ENCODE results near the gene HTR6.
A peak's percentile ranks its signal among the peaks of the same experiment; 100 is the strongest.

Gene HTR6

DNA sequence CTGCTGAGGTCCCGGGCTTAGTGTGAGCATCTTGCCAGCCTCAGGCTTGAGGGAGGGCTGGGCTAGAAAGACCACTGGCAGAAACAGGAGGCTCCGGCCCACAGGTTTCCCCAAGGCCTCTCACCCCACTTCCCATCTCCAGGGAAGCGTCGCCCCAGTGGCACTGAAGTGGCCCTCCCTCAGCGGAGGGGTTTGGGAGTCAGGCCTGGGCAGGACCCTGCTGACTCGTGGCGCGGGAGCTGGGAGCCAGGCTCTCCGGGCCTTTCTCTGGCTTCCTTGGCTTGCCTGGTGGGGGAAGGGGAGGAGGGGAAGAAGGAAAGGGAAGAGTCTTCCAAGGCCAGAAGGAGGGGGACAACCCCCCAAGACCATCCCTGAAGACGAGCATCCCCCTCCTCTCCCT is 7.2 kb upstream of the HTR6 start:
- no peak for DNase-seq

DNA sequence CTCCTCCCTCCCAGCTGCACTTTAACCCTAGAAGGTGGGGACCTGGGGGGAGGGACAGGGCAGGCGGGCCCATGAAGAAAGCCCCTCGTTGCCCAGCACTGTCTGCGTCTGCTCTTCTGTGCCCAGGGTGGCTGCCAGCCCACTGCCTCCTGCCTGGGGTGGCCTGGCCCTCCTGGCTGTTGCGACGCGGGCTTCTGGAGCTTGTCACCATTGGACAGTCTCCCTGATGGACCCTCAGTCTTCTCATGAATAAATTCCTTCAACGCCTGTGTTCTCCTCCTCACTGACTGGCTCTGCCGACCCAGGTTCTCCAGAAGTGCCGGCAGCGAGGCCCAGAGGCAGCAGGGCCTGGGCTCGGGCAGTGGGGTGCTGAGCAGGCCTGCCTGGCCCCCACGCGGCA is 6.5 kb upstream of the HTR6 start:
- DNase-seq: no peak

DNA sequence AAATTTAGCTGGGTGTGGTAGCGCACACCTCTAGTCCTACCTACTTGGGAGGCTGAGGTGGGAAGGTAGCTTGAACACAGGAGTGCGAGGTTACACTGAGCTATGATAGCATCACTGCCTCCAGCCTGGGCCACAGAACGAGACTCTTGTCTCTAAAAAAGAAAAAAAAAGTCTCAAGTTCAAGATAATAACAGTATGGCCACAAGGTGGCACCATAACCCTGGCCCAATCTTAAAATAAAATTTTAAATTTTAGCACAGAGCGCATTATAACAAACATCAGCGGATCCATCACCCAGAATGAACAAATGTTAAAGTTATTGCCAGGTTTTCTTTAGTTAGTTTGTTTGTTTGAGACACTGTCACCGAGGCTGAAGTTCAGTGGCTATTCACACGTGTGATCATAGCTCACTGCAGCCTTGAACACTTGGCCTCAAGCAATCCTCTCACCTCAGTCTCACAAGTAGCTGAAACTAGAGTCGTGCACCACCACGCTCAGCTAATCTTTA is 2.9 kb upstream of the HTR6 start:
- peak; percentile 69 for DNase-seq

DNA sequence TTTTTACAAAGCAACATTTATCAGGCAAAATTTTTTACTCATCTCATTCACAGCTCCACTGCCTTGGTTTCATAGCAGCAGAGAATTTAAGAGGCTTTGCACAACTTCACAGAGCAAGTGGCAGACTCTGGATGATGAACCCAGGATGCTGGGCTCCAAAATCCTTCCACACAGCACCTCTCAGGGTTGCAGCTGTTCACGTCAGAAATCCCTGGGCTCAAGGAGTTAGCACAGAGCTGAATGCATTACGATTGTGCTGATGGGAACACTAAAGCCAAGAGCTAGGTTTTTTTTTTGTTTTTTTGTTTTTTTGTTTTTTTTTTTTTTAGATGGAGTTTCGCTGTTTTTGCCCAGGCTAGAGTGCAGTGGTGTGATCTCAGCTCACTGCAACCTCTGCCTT is 2.4 kb upstream of the HTR6 start:
- DNase-seq: no peak

DNA sequence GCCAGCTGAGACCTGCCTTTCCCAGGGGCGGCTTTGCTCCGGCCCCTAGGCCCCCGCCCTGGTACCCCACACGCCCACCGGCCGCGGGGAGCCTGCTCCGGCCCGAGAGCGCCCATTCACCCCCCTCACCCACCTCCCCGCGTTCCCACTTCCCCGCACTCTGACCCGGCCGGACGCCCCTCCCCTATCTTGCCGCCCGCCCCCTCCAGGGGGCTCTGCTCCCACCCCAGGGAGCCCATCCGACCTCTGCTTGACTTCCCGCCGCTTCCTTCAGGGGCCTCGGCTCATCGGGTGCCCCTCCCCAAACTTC is 466 bp downstream of the HTR6 start:
- no peak for DNase-seq

DNA sequence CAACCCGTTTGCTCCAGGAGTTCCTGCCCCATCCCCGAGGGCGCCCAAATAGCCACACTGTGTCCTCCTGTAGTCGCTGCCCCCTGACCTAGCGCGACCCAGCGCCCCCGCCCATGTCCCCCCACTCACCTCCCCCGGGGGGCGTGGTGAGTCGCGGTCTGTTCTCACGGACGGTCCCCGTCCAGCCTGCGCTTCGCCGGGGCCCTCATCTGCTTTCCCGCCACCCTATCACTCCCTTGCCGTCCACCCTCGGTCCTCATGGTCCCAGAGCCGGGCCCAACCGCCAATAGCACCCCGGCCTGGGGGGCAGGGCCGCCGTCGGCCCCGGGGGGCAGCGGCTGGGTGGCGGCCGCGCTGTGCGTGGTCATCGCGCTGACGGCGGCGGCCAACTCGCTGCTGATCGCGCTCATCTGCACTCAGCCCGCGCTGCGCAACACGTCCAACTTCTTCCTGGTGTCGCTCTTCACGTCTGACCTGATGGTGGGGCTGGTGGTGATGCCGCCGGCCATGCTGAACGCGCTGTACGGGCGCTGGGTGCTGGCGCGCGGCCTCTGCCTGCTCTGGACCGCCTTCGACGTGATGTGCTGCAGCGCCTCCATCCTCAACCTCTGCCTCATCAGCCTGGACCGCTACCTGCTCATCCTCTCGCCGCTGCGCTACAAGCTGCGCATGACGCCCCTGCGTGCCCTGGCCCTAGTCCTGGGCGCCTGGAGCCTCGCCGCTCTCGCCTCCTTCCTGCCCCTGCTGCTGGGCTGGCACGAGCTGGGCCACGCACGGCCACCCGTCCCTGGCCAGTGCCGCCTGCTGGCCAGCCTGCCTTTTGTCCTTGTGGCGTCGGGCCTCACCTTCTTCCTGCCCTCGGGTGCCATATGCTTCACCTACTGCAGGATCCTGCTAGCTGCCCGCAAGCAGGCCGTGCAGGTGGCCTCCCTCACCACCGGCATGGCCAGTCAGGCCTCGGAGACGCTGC is 1.1 kb downstream of the HTR6 start:
- peak; percentile 24 for DNase-seq

DNA sequence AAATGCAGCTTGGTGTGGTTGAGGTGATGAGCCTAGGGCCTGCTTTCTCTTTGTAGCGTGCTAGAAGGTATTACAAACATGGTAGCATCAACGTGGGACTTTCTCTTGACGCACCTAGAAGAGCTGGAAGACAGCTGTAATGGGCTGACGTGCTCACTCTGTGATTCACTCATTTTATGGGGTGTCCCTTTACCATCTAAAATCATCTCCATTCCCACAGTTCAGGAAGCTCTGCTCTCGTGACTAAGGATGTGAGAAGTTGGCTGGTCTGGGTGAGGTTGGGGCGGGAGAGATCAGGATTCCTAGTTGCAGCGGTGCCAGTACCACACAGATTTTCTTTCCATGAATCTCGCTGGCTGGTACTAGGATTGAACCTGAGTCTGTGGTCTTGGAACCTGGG is 4.2 kb downstream of the HTR6 start:
- no peak for DNase-seq

DNA sequence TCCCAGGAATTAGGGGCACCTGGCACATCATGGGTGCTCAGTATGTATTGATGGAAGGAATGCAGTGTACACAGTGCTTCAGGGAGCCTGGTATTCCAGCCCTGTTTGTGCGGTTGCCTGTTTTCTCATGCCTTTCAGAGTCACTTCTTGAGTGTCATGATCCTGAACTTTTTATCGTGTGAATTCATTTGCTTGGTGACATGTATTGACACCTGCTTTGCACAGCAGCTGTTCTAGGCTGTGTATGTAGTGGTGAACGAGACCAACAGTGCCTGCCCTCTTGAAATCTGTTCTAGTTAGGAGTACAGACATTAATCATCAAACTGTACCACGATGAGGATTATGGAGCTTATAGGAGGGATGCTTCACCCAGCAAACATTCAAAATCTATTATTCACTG is 6.1 kb downstream of the HTR6 start:
- DNase-seq: no peak

DNA sequence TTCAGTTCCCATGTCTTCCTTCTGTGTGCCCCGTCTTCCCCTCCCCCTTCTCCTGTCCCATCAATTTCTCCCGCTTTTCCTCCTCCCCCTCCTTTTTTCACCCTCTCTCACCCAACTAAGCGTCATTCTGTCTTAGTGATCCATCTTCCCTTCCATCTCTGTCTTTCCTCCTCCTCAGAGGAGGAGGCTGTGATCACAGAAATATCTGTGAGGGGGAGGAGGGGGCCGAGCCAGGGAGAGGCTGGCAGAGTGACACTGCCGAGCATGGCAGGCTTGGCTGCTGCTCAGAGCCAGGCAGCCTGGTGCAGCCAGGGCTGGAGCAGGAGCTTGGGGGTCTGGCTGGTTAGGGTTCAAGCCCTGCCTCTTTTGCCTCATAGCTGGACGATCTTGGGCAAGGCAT is 7.6 kb downstream of the HTR6 start:
- no peak for DNase-seq

DNA sequence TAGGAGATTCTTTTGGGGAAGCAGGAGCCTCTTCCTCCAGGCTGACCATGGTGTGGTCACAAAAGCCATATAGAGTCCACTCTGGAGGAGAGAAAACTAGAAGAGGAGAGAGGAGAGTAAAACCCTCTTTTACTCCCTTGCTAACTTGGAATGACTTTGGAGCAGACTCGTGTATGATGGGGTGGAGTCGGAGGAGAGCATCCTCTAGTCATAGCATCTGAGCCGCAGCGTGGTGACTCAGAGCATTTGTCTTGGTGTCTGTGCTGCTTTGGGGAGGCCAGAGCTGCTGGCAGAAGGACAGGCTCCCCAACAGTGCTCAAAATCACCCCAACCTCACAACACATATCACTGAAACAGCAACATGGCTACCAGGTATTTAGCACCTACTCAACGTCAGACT is 11.1 kb downstream of the HTR6 start:
- no peak for DNase-seq

DNA sequence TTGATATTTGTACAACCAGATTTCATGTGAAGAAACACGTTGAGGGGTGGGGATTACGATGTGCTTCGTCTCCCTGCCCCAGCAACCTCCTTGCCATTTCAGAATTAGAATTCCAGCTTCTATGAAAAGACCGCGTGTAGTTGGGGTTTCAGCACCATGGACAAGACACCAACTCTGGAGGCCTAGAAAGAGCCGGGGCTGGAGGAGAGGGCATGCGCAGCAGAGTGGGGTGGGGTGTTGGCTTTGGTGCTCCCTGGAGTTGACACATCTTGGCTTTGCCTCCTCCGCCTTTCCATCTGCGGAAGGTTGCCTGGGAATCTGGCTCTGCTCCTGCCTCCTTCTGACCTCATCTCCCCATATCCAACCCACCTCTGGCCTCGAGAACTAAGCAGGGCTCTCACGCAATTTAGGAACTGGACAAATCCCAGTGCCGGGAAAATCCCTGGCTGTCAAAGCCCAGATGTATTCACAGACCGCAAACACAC is 11.8 kb downstream of the HTR6 start:
- DNase-seq: no peak

DNA sequence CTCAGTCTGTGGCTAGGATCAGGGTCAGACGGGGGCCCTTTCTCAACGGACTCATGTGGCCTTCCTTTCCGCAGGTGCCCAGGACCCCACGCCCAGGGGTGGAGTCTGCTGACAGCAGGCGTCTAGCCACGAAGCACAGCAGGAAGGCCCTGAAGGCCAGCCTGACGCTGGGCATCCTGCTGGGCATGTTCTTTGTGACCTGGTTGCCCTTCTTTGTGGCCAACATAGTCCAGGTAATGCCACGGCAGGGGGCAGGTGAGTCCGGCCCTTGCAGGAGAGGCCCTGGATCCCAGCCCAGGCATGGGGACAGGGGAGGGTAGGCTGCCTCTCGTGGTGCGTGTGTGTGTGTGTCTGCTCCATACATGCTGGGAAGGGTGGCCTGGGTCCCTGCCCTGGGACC is 13.8 kb downstream of the HTR6 start:
- no peak for DNase-seq

DNA sequence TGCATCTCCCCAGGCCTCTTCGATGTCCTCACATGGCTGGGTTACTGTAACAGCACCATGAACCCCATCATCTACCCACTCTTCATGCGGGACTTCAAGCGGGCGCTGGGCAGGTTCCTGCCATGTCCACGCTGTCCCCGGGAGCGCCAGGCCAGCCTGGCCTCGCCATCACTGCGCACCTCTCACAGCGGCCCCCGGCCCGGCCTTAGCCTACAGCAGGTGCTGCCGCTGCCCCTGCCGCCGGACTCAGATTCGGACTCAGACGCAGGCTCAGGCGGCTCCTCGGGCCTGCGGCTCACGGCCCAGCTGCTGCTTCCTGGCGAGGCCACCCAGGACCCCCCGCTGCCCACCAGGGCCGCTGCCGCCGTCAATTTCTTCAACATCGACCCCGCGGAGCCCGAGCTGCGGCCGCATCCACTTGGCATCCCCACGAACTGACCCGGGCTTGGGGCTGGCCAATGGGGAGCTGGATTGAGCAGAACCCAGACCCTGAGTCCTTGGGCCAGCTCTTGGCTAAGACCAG is 14.3 kb downstream of the HTR6 start:
- no peak for DNase-seq

DNA sequence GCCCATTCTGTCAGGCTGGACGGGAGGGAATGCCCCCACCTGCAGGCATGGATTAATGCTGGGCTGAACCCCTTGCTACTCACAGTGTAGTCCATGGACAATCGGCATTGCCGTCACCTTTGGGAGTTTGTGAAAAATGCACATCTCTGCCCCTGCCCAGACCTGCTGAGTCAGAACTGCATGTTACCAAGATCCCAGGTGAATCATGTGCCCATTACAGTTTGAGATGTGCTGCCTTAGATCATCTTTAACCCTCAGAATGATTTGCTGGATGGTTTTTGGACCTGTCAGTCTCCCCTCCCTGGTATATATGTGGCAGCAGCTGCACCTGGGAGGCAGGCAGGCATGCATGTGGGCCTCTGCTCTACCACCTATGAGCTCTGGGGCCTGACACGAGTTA is 15.0 kb downstream of the HTR6 start:
- DNase-seq: no peak

DNA sequence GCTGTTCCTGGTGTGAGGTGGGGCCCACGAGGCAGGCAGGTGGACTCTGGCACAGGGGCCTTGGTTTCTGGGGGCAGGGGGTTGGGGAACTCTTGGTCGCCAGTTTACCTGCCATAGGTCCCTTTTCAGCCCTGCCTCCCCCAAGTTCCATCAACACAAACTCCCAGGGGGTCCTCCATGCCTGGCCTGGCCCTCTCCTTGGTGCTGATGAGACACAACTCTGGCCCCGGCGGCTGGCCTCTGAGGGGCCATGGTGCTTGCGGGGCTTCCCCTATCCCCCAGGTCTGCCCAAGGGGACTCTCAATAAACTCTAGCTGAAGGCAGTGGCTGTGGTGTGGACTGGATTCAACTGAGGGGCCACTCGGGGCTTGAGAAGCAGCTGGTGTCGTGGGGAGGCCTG is 16.0 kb downstream of the HTR6 start:
- DNase-seq: no peak

DNA sequence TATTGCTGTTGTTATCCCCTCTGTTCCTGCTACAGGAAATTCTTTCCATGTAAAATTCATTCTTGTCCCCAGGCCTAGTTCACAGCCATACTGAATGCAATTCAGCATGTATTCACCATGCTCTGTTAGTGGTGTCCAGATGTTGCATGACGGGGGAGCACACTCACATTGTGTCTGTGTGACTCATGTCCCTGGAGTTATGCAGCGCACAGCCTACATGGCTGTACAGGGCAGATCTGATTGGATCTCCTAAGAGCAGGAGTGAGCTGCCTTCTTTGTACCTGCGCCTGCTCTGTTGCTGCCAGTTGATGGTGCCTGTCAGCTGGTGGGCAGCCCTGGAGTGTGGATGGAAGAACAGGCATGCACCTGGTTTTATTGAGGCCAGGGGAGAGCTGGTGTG is 17.6 kb downstream of the HTR6 start:
- no peak for DNase-seq

DNA sequence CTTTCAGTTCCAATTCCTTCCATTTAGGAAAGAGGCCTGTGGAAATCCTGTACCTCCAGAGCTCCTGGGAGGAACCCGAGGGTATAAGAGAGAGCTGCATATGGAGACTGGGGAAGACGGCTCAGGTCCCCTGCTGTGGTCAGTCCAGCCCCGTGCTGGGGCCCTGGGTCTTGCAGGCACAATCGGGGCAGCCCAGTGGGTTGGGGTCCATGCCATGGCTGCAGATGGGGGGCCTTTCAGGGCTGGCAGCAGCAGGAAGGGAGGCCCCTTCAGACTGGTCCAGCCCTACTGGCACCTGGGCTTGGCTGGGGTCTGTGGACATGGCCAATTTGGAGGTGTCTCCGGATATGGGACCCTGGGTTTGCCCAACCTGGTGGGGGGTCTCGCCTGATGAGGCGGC is 18.2 kb downstream of the HTR6 start:
- DNase-seq: no peak

DNA sequence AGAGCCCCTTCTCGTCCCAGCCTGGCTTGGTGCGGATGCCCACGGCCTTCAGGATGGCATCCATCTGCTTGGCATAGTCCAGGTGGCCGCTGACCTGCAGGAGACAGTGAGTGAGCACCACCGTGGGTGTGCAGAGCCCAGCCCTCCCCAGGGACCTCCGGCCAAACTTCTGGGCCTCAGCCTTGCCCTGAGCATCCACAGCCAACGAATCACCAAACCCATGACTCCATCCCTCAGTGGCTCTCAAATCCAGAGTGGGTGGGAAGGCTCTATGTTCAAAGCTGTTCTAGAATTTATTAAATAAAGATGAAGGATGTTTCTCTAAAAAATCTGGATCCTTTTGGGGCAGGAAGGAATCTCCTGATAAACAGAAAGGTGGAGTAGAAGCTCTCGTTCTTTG is 18.7 kb downstream of the HTR6 start:
- no peak for DNase-seq

DNA sequence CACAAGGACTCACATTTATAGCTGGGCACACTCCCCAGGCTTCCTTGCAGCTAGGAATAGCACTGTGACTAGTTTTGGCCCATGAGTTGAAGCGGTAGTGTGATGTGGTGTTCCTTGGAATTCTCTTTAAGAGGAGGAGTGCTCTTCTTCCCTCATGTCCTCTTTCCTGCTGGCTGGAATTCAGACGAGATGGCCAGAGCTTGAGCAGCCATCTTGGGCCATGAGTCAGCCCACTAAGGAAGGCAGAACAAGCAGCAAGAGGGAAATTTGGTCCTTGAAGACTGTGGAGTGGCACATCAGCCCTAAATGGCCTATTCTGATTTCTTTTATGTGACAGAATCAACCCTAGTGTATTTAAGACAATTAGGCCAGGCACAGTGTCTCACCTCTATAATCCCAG is 20.0 kb downstream of the HTR6 start:
- DNase-seq: no peak

DNA sequence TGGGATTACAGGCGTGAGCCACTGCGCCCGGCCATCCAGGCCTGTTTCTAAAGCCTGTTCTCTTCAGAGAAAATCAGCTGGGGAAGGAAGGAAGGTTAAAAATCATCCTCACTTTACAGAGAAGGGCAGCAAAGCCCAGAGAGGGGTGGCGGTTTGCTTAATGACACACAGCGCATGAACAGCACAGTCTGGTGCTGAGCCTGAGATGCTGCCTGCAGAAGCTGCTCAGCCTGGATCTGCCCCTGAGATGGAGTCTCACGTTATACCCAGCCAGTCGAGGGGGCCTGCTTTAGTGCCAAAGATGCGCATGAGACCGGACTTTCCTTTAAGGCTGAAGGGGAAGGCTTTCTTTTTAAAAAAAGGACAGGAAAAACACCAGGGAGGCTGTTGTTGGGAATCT is 21.3 kb downstream of the HTR6 start:
- DNase-seq: no peak

DNA sequence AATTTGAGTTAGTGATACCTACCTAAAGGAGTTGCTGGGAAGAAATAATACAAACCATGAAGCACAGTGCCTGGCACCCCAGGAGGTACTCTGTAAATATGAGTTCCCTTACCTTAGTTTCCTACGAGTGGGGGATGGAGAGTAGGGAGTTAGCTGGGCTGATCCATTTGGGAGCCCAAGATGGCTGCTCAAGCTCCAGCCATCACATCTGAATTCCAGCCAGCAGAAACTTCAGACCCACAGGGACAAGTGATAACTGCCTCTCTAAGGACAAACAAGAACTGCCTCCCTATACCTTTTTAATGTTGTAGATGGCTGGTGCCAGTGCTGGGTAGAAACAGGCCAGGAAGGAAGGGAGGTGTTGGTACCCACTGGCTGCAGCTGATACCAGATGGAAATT is 22.7 kb downstream of the HTR6 start:
- DNase-seq: no peak

DNA sequence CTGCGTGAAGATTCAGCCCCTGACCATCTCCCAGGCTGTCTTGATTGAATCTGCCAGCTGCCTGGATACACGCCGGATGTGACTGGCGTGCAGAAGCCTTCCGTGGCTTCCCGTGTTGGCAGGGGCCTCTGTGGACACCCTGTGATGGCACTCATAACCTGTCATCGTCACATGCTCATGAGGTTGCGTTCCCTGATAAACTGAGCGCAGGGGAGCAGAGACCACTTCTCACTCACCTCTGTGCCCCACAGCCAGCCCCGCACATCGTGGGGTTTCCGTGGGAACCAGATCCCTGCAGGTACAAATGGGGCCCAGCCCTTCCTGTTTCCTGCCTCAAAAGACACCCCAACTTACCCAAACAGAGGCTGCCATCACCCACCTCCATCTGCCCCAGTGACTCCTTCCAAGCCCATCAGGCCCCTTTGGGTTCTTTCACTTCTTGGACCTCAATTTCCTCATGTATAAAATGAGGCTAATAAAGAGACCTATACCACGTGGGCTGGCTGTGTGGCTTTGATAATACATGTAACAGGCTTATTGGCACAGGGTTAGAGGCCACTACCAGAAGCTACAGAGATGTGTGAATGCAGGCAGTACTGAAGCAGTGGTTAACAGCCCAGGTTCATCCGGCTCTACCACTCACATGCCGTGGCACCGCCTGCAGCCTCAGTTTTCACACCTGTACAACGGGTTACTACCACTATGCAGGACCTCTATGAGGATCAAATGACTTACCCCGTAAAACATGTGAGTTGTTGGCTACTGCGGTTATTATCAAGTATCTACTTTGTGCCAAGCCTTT is 23.6 kb downstream of the HTR6 start:
- DNase-seq: peak; percentile 58

DNA sequence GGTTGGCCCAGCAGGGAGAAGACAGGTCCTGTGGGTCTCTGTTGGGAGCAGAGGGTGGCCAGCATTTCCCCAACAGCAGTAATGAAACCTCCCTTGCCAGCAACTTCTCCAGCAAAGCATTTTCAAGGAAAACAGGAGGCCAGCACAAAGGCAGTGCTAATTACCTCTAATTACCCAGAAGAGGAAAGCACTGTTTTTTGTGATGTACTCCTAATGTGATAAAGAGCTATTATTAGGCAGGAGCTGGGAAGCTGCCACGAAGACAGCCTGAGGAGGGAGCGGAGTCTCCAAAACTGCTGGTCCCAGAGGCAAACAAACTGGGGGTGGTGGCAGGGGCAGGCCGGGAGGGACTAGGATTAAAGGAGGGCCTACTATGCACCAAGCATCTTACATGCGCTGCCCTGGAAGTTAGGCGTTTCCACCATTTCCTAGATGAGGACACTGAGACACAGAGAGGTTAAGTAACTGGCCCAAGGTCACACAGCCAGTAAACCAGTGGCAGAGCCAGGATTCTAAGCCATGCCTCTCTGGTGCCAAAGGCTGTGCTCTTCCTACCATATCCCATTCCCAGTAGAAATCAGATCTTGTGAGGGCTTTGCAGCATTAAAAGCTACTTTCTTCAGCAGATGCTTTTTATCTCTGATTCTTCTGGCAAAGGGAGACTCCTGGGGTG is 24.5 kb downstream of the HTR6 start:
- no peak for DNase-seq

Data from CD4-positive, alpha-beta T cell treated with Interleukin-17A for 4 hours (primary cell).